Sigmoid colon (tissue), 4 donors: ENCODE data around the gene FOXO6.

Experiments
- POLR2A ChIP-seq, 2 donors: fragments of 450-650 bp; IDR thresholded peaks; one replicate each; pipeline ENCODE4 v1.6.1; 2016; ENCODE audit warnings: antibody characterized with exemption in 2 of 2, mild to moderate bottlenecking in 2 of 2, moderate library complexity in 2 of 2
- POLR2AphosphoS5 ChIP-seq, 4 donors: sonication (generic); formaldehyde crosslinking; IDR thresholded peaks; one replicate each; pipeline ENCODE4 v1.6.1; 2017; ENCODE audit warnings: antibody characterized with exemption in 4 of 4
- TF ChIP-seq, protein P1 (sequence below), 4 experiments: fragments of 450-650 bp in 3 of 4; fragments of 200-600 bp in 1 of 4; IDR thresholded peaks; one replicate each; pipeline ENCODE4 v1.5.1; 2016 to 2019; ENCODE audit warnings: antibody characterized with exemption in 4 of 4, mild to moderate bottlenecking in 3 of 4, moderate library complexity in 2 of 4

DNA sequence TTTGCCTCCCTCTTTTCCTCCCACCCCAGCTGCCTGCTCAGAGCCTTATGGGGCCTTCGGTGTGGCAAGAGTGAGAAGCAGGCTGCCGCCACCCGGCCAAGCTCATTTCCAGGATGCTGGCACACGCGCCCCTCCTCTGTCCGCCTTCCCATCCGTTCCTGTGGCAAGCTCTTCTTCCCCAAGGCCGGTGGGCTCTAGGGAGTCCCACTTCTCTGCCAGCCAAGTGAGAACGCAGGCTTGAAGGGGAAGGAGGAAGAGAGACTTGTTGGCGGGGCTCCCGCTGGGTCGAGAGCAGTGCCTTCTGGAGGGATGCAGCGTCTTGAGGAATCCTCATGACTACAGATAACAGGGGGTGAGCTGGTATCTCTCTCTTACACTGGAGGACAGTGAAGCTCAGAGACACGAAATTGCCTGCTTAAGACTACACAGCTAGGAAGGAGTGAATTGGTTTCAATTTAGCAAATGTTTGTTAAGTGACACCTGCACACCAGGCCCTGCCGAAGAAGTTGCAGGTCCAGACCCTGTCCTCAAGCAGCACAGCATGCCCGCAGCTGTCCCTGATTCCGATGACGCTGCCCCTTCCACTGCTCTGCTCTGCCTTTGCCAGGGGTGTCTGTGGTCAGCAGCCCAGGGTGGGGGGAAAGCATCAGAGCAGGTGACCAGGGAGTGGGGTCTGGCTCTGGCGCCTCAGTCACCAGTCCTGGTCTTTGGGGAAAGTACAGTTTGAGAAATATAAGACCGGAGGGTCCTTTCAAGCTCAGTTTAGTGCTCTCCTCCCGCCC, 40.1 kb upstream of the FOXO6 start:
- TF ChIP-seq, protein P1, sequence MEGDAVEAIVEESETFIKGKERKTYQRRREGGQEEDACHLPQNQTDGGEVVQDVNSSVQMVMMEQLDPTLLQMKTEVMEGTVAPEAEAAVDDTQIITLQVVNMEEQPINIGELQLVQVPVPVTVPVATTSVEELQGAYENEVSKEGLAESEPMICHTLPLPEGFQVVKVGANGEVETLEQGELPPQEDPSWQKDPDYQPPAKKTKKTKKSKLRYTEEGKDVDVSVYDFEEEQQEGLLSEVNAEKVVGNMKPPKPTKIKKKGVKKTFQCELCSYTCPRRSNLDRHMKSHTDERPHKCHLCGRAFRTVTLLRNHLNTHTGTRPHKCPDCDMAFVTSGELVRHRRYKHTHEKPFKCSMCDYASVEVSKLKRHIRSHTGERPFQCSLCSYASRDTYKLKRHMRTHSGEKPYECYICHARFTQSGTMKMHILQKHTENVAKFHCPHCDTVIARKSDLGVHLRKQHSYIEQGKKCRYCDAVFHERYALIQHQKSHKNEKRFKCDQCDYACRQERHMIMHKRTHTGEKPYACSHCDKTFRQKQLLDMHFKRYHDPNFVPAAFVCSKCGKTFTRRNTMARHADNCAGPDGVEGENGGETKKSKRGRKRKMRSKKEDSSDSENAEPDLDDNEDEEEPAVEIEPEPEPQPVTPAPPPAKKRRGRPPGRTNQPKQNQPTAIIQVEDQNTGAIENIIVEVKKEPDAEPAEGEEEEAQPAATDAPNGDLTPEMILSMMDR (IDR thresholded peaks at IDR 0.05) = no peak
- no peak for TF ChIP-seq POLR2A (IDR thresholded peaks at IDR 0.05)
- TF ChIP-seq POLR2AphosphoS5 (IDR thresholded peaks at IDR 0.05) = no peak
